ENCODE measurements around the gene TBC1D20. TPM values are rescaled to one million over a fixed set of nuclear protein-coding genes. Genes with fewer than 3 reads are reported as not detected.

TBC1D20 gene
- total RNA-seq, 1 experiment from 2014 or later = 18.7 TPM

- intact Hi-C loops (cut with micrococcal nuclease; ENCODE audit: unreplicated experiment) = loop anchor here (1.0 kb wide), 1 partner anchor 69 kb away; no protein-coding TSS in a partner anchor
- H3K27ac Mint-ChIP-seq (ENCODE audit: unreplicated experiment) = no peak overlapping the region
- peak; percentile 66 for DNase-seq
- H3K4me1 Mint-ChIP-seq (ENCODE audit: low read depth, unreplicated experiment) = peaks cover 9% of the 10 kb centered on the region
- CTCF ChIA-PET = interaction anchor here (0.6 to 1.2 kb wide), 9 partner anchors 24 to 307 kb away, joined by 3 to 15 read pairs (median 4); no protein-coding TSS in a partner anchor
- H3K27me3 Mint-ChIP-seq (ENCODE audit: unreplicated experiment) = no peaks in the 10 kb centered on the region
- peak; percentile 50 for TF ChIP-seq CTCF (IDR thresholded peaks at IDR 0.05; ENCODE audit: unreplicated experiment)
- no peak overlapping the region for H3K4me3 Mint-ChIP-seq (ENCODE audit: low read depth, unreplicated experiment)
- H3K36me3 Mint-ChIP-seq (ENCODE audit: insufficient read depth, unreplicated experiment) = peaks cover 95% of the 10 kb centered on the region
- BruUV-seq (replicated peaks) = no TSS peak
- H3K9me3 Mint-ChIP-seq (ENCODE audit: low read depth, unreplicated experiment) = no peaks in the 10 kb centered on the region
Measured at GRCh38 chr20:431012-431904, 31.1 kb downstream of the TBC1D20 start.

GRCh38 chr20:430091-430999 lies 32.0 kb downstream of the TBC1D20 start:
- intact Hi-C loops (cut with micrococcal nuclease; ENCODE audit: unreplicated experiment) = no loop called here
- CTCF ChIA-PET = interaction anchor here (1.2 kb wide), 1 partner anchor 23 kb away, joined by 4 read pairs; no protein-coding TSS in a partner anchor
- TF ChIP-seq CTCF (IDR thresholded peaks at IDR 0.05; ENCODE audit: unreplicated experiment) = no peak
- Mint-ChIP-seq H3K4me1 (ENCODE audit: low read depth, unreplicated experiment) (peaks cover 9% of the 10 kb centered on the region), H3K27me3 (ENCODE audit: unreplicated experiment) (no peaks in the 10 kb centered on the region), H3K4me3 (ENCODE audit: low read depth, unreplicated experiment) (no peak overlapping the region), H3K9me3 (ENCODE audit: low read depth, unreplicated experiment) (no peaks in the 10 kb centered on the region), H3K27ac (ENCODE audit: unreplicated experiment) (no peak overlapping the region), H3K36me3 (ENCODE audit: insufficient read depth, unreplicated experiment) (peaks cover 94% of the 10 kb centered on the region)
- no peak for DNase-seq
- no TSS peak for BruUV-seq (replicated peaks)

- no peak overlapping the region for H3K27ac Mint-ChIP-seq (ENCODE audit: unreplicated experiment)
- no peak for DNase-seq
- H3K4me1 Mint-ChIP-seq (ENCODE audit: low read depth, unreplicated experiment) = peaks cover 7% of the 10 kb centered on the region
Measured at GRCh38 chr20:428658-429200, 33.6 kb downstream of the TBC1D20 start.

More at GRCh38 chr20:428658-429200, 33.6 kb downstream of the TBC1D20 start:
- Mint-ChIP-seq H3K4me3 (ENCODE audit: low read depth, unreplicated experiment) (no peak overlapping the region), H3K9me3 (ENCODE audit: low read depth, unreplicated experiment) (no peaks in the 10 kb centered on the region), H3K36me3 (ENCODE audit: insufficient read depth, unreplicated experiment) (peaks cover 97% of the 10 kb centered on the region), H3K27me3 (ENCODE audit: unreplicated experiment) (no peaks in the 10 kb centered on the region)
- CTCF ChIA-PET = interaction anchor here (1.3 kb wide), 1 partner anchor 66 kb away, joined by 3 read pairs; no protein-coding TSS in a partner anchor
- TF ChIP-seq CTCF (IDR thresholded peaks at IDR 0.05; ENCODE audit: unreplicated experiment) = no peak
- intact Hi-C loops (cut with micrococcal nuclease; ENCODE audit: unreplicated experiment) = no loop called here
- no TSS peak for BruUV-seq (replicated peaks)
